Upper lobe of right lung (tissue), 1 donor: ENCODE measurements around the gene KCNQ2. TPM values are rescaled to one million over a fixed set of nuclear protein-coding genes. Genes with fewer than 3 reads are reported as not detected.
"Not testable (repeated sequence)": the region's sequence is repeated elsewhere in the genome, so short reads cannot be mapped to it uniquely, and the experiment has no call there.

ENCODE experiments used
- ATAC-seq: fragments of 200-7000 bp; cut with Tn5 transposase; one replicate; pipeline ENCODE4 v1.9.1; 2020; ENCODE audit warnings: mild to moderate bottlenecking, moderate library complexity
- DNase-seq: peaks from one replicate; pipeline ENCODE4 v3.0.0-alpha.2; 2020
- H3K27ac ChIP-seq: fragments of 200-600 bp; one replicate; pipeline ENCODE4 v1.8.0; 2022
- H3K27me3 ChIP-seq: fragments of 200-600 bp; one replicate; pipeline ENCODE4 v1.8.0; 2022; ENCODE audit warnings: mild to moderate bottlenecking
- H3K36me3 ChIP-seq: fragments of 200-600 bp; one replicate; pipeline ENCODE4 v1.8.0; 2022
- H3K4me1 ChIP-seq: fragments of 200-600 bp; one replicate; pipeline ENCODE4 v1.8.0; 2022
- H3K4me3 ChIP-seq: fragments of 200-600 bp; one replicate; pipeline ENCODE4 v1.8.0; 2022; ENCODE audit warnings: mild to moderate bottlenecking
- H3K9me3 ChIP-seq: fragments of 200-600 bp; one replicate; pipeline ENCODE4 v1.8.0; 2022
- intact Hi-C: fragments of 100-400 bp; cut with DNase I; formaldehyde crosslinking; loops from one replicate; pipeline ENCODE4 v1.11.0; 2022
- total RNA-seq: library from RNA; stranded (reverse); fragmentation: NEBNext Ultra II Directional; extraction: Animal tissue kit (Norgen Biotek cat#: 25700); gene quantifications from one replicate; pipeline ENCODE4 v1.2.1, GENCODE V29; 2021
- TF ChIP-seq, protein P1 (sequence below): fragments of 200-600 bp; IDR thresholded peaks from one replicate; pipeline ENCODE4 v1.8.0; 2022; ENCODE audit warnings: antibody characterized with exemption
- donor health status: DM: no; HTN: yes; CAD: no; lungs with severe emphysema.

The KCNQ2 gene
- total RNA-seq, 1 donor from 2014 or later, result not detected

DNA sequence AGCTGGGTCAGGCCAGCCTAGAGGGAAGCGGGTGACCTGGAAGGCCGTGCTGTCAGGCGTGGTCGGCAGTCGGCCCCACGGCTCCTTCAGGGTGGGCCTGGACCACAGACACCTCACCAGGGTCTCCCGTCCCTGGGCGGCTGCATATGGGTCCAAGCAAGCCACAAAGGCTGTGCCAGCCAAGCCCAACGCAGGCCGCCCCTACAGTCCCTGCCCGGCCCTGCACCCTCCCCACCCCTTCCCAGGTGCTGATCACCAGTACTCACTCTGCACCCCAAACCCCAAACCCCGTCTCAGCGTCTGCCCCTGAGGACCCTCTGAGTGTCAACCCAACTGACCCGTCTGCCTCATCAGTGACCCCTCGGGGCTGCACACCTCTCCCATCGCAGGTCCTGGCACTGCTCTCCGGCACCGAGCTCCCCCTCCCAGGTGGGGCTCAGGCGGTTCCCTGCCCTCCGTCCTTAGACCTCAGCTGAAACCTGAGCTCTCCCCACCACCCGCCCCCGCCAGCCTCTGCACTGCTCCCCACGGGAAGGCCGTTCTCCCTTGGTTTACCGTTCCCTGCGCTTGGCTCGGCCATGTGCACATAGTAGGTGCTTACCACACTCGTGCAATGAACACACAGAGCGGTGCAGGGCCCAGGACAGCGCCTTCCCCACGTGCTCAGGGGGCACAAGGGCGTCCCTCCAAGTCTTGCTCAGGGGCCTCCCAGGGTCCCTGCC, 46.7 kb upstream of the KCNQ2 start:
- intact Hi-C loops, result no loop called here
- peak overlapping the region; percentile 87 for H3K4me3 ChIP-seq
- H3K27ac ChIP-seq, result peak overlapping the region; percentile 97
- H3K27me3 ChIP-seq, result no peaks in the 10 kb centered on the region
- peaks cover 18% of the 10 kb centered on the region for H3K36me3 ChIP-seq
- TF ChIP-seq, protein P1, sequence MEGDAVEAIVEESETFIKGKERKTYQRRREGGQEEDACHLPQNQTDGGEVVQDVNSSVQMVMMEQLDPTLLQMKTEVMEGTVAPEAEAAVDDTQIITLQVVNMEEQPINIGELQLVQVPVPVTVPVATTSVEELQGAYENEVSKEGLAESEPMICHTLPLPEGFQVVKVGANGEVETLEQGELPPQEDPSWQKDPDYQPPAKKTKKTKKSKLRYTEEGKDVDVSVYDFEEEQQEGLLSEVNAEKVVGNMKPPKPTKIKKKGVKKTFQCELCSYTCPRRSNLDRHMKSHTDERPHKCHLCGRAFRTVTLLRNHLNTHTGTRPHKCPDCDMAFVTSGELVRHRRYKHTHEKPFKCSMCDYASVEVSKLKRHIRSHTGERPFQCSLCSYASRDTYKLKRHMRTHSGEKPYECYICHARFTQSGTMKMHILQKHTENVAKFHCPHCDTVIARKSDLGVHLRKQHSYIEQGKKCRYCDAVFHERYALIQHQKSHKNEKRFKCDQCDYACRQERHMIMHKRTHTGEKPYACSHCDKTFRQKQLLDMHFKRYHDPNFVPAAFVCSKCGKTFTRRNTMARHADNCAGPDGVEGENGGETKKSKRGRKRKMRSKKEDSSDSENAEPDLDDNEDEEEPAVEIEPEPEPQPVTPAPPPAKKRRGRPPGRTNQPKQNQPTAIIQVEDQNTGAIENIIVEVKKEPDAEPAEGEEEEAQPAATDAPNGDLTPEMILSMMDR, result no peak
- ATAC-seq (no peak), DNase-seq (peak; percentile 70)
- H3K9me3 ChIP-seq, result no peaks in the 10 kb centered on the region
- H3K4me1 ChIP-seq, result peaks cover 21% of the 10 kb centered on the region

DNA sequence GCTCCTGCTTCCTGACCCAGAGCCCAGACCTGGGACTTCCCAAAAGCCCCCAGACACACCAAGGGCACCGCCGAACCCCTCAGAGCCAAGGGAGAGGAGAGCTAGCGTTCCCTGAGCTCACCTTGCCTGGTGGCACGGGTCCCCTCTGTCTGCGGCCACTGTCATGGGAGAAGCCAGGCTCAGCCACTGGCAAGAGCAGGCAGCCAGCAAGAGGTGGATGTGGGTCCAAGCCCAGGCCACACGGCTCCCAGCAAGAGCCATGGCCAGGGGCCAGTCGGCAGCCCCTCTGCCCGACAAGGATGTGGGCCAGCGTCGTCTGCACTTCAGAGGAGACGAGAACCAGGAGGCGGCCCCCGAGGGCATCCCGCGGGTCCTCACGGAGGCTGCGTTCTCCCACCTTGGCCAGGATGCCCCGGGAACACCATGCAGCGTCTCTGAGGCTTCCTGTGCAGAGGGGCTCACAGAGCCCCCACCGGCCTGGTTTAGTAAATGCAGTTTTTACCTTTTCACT, 46.0 kb upstream of the KCNQ2 start:
- intact Hi-C loops, result no loop called here
- no peaks in the 10 kb centered on the region for H3K9me3 ChIP-seq
- H3K4me3 ChIP-seq, result no peak overlapping the region
- peaks cover 14% of the 10 kb centered on the region for H3K36me3 ChIP-seq
- H3K4me1 ChIP-seq, result peaks cover 21% of the 10 kb centered on the region
- TF ChIP-seq, protein P1, result no peak
- H3K27ac ChIP-seq, result no peak overlapping the region
- no peak for ATAC-seq
- H3K27me3 ChIP-seq, result no peaks in the 10 kb centered on the region
- no peak for DNase-seq

DNA sequence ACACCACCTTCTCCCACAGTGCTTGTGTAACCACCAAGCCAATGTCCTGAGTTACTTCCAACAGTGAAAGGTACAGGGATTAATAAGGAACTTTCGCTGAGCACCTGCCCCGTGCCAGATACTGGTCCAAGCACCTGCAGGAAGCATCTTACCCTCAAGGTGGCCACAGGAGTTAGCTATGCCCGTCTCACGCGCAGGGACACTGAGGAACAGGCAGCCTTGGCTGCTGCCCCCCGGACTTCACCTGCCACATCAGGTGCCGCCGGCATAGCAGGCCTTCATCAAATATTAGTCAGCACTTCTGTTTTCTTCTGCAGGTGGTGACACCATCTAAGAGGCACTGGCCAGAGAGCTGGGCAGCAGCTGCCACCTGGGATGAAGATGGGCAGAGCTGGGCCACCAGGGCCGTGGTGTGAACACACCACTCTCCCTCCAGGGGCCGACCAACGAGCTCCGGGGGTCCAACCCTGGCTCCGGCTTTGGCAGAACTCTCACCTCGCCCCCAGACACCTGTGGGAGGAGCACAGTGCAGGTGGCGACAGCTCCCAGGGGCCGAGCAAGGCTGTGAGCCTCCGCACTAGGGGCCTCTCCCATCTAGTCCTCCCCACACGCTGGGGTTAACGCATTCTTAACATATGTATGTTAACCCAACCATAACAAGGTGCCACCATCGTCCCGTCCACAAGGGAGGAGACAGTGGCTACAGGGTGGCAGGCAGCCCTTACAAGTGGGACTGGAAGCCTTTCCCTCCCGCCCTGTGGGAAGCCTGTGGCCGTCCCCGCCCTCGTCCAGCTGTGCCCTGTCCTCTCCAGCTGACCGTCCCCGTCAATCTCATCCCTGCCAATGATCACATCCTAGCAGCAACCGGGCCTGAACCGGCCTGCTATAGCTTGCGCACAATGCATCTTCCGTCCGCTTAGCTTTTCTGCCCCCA, 45.2 kb upstream of the KCNQ2 start:
- H3K27ac ChIP-seq, result no peak overlapping the region
- TF ChIP-seq, protein P1, result no peak
- peaks cover 18% of the 10 kb centered on the region for H3K4me1 ChIP-seq
- intact Hi-C loops, result no loop called here
- H3K36me3 ChIP-seq, result peaks cover 7% of the 10 kb centered on the region
- no peak for ATAC-seq
- H3K9me3 ChIP-seq, result no peaks in the 10 kb centered on the region
- DNase-seq, result no peak
- H3K4me3 ChIP-seq, result no peak overlapping the region
- H3K27me3 ChIP-seq, result no peaks in the 10 kb centered on the region

DNA sequence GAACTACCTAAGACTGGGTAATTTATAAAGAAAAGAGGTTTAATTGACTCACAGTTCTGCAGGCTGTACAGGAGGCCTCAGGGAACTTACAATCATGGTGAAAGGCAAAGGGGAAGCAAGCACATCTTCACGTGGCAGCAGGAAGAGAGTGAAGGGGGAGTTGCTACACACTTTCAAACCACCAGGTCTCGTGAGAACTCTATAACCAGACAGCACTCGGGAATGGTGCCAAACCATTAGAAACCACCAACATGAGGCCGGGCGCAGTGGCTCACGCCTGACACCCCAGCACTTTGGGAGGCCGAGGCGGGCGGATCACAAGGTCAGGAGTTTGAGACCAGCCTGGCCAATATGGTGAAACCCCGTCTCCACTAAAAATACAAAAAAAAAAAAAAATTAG, 42.1 kb upstream of the KCNQ2 start:
- H3K27ac ChIP-seq, H3K27me3 ChIP-seq, intact Hi-C loops, H3K36me3 ChIP-seq, H3K9me3 ChIP-seq, ATAC-seq, H3K4me3 ChIP-seq, H3K4me1 ChIP-seq: not testable (repeated sequence)
- peak; percentile 51 for DNase-seq

DNA sequence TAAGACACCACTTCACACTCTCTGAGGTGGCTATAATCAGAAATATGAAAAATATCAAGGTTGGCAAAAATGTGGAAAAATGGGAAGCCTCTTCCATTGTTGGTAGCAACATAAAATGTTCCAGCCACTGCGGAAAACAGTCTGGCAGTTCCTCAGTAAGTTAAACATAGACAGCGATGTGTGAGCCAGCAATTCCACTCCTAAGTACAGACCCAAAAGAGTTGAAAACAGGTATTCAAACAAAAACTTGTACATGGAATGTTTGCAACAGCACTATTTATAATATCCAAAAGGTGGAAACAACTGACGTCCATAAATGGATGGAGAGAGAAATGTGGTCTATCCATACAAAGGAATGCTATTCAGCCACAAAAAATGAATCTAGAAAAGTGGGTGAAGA, 40.8 kb upstream of the KCNQ2 start:
- no peaks in the 10 kb centered on the region for H3K9me3 ChIP-seq
- DNase-seq (no peak), ATAC-seq (no peak)
- intact Hi-C loops, result no loop called here
- H3K27me3 ChIP-seq, result peaks cover 4% of the 10 kb centered on the region
- no peaks in the 10 kb centered on the region for H3K36me3 ChIP-seq
- no peaks in the 10 kb centered on the region for H3K4me1 ChIP-seq
- no peak overlapping the region for H3K4me3 ChIP-seq
- TF ChIP-seq, protein P1, result no peak
- H3K27ac ChIP-seq, result no peak overlapping the region

DNA sequence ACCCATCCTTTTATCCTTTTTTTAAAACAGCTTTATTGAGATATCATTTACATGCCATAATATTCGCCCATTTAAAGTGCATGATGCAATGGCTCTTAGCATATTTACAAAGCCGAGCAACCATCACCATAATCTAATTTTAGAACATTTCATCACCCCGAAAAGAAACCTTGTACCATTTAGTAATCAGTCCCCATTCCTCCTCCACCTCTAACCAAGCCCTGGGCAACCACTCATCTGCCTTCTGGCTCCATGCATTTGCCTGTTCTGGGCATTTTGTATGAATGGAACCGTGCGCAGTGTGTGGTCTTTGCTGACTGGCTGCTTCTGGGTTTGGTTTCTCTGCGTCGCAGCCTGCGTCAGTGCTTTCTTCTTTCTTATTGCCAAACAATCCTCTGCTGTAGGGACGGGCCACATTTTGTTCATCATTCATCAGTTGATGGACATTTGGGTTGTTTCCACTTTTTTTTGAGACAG, 36.7 kb upstream of the KCNQ2 start:
- Histone ChIP-seq H3K4me1 (no peaks in the 10 kb centered on the region), H3K4me3 (no peak overlapping the region), H3K27ac (no peak overlapping the region), H3K9me3 (no peaks in the 10 kb centered on the region), H3K36me3 (no peaks in the 10 kb centered on the region), H3K27me3 (peaks cover 12% of the 10 kb centered on the region)
- DNase-seq (peak; percentile 27), ATAC-seq (peak; percentile 9)
- intact Hi-C loops, result no loop called here
- TF ChIP-seq, protein P1, result no peak
